PC-3 (cell line): ENCODE measurements around the gene SLC43A1. TPM values are rescaled to one million over a fixed set of nuclear protein-coding genes. Genes with fewer than 3 reads are reported as not detected.

Source experiments
- ATAC-seq: fragments of 200-7000 bp; cut with Tn5 transposase; 2 replicates; pipeline ENCODE4 v1.9.1; 2020; ENCODE audit warnings: mild to moderate bottlenecking, moderate library complexity
- BruUV-seq: library from RNA; stranded (reverse); fragments of 400-500 nt; replicated peaks from 2 replicates; lab custom pipeline; 2021; lab: Mats Ljungman, UMichigan
- CTCF ChIA-PET: fragments of 300-600 bp; sonication (Branson Sonifier 250); formaldehyde crosslinking; loops from one replicate; lab custom pipeline; 2022; ENCODE audit warnings: antibody characterized with exemption; lab: Charles Lee
- POLR2A ChIA-PET: fragments of 300-600 bp; sonication (Branson Sonifier 250); formaldehyde crosslinking; loops from one replicate; lab custom pipeline; 2022; ENCODE audit warnings: antibody characterized with exemption; ENCODE audit not compliant: unreplicated experiment; lab: Charles Lee
- DNase-seq: peaks from one replicate; pipeline ENCODE4 v3.0.0-alpha.2; 2015
- H2AFZ ChIP-seq: fragments of 300-600 bp; sonication (generic); 2 replicates; pipeline ENCODE4 v1.6.0; 2016; ENCODE audit warnings: antibody characterized with exemption, low read length
- H3F3A ChIP-seq: fragments of 300-600 bp; sonication (generic); one replicate; pipeline ENCODE4 v1.6.0; 2017; ENCODE audit warnings: antibody characterized with exemption, low read length, control low read depth, mild to moderate bottlenecking; ENCODE audit not compliant: unreplicated experiment
- H3K27ac ChIP-seq: fragments of 300-600 bp; sonication (generic); 2 replicates; pipeline ENCODE4 v1.5.1; 2016; ENCODE audit warnings: mild to moderate bottlenecking, low read length
- H3K27me3 ChIP-seq: fragments of 300-600 bp; sonication (generic); 2 replicates; pipeline ENCODE4 v1.6.1; 2016; ENCODE audit warnings: low read length, mixed read lengths
- H3K36me3 ChIP-seq: fragments of 300-600 bp; sonication (generic); 2 replicates; pipeline ENCODE4 v1.6.1; 2016; ENCODE audit warnings: low read depth, mixed run types, low read length, mixed read lengths
- H3K4me1 ChIP-seq: fragments of 300-600 bp; sonication (generic); 2 replicates; pipeline ENCODE4 v1.5.1; 2016; ENCODE audit warnings: low read length; ENCODE audit not compliant: insufficient read depth
- H3K4me2 ChIP-seq: fragments of 300-600 bp; sonication (generic); 2 replicates; pipeline ENCODE4 v1.6.0; 2016; ENCODE audit warnings: low read length
- H3K4me3 ChIP-seq: fragments of 300-600 bp; sonication (generic); 2 replicates; pipeline ENCODE4 v1.5.1; 2016; ENCODE audit warnings: mild to moderate bottlenecking, low read length, mixed read lengths
- H3K79me2 ChIP-seq: fragments of 300-600 bp; sonication (generic); 2 replicates; pipeline ENCODE4 v1.6.1; 2017; ENCODE audit warnings: low read length, mixed read lengths
- H3K9ac ChIP-seq: fragments of 300-600 bp; sonication (generic); 2 replicates; pipeline ENCODE4 v1.6.0; 2016; ENCODE audit warnings: mild to moderate bottlenecking, low read length
- H3K9me2 ChIP-seq: fragments of 300-600 bp; sonication (generic); replicated peaks from 2 replicates; pipeline ENCODE4 v1.6.1; 2016; ENCODE audit warnings: mixed run types, low read length, mixed read lengths
- H3K9me3 ChIP-seq: fragments of 300-600 bp; sonication (generic); 2 replicates; pipeline ENCODE4 v1.6.1; 2016; ENCODE audit warnings: low read length, mixed read lengths
- H4K20me1 ChIP-seq: fragments of 300-600 bp; sonication (generic); 2 replicates; pipeline ENCODE4 v1.6.1; 2016; ENCODE audit warnings: low read length, mixed read lengths
- CTCF ChIP-seq: fragments of 300-600 bp; sonication (generic); conservative IDR thresholded peaks from 2 replicates; pipeline ENCODE4 v1.5.1; 2017; ENCODE audit warnings: antibody characterized with exemption, low read depth, mild to moderate bottlenecking, low read length
- EZH2 ChIP-seq: fragments of 300-600 bp; sonication (generic); IDR thresholded peaks from one replicate; pipeline ENCODE4 v1.6.1; 2017; ENCODE audit warnings: antibody characterized with exemption, mild to moderate bottlenecking, low read length; ENCODE audit not compliant: unreplicated experiment
- EZH2phosphoT487 ChIP-seq: fragments of 300-600 bp; sonication (generic); IDR thresholded peaks from 2 replicates; pipeline ENCODE4 v1.6.1; 2018; ENCODE audit warnings: mild to moderate bottlenecking, antibody characterized with exemption, low read length, borderline replicate concordance
- intact Hi-C: fragments of 100-400 bp; cut with micrococcal nuclease; formaldehyde crosslinking; loops from 2 replicates; pipeline ENCODE4 v1.9.0; 2023
- total RNA-seq: library from RNA; depleted of rRNA; stranded (reverse); fragments of >200 nt; gene quantifications from 2 replicates; pipeline ENCODE4 v1.2.3, GENCODE V29; 2014

SLC43A1 gene
- total RNA-seq, 1 experiment from 2014 or later = 12.4 TPM

- Histone ChIP-seq H3K4me2 (peak overlapping the region; percentile 90), H3K27ac (peak overlapping the region; percentile 14; the same call in 1 of the 2 replicates), H3K9ac (peak overlapping the region; percentile 90), H3K79me2 (peaks cover 25% of the 10 kb centered on the region), H3K9me3 (no peaks in the 10 kb centered on the region), H3K4me1 (peaks cover 11% of the 10 kb centered on the region; the same call in 1 of the 2 replicates), H3F3A (no peaks in the 10 kb centered on the region), H3K4me3 (peak overlapping the region; percentile 83), H2AFZ (peak overlapping the region; percentile 70), H4K20me1 (no peaks in the 10 kb centered on the region), H3K36me3 (peaks cover 6% of the 10 kb centered on the region; the same call in 1 of the 2 replicates), H3K27me3 (no peaks in the 10 kb centered on the region), H3K9me2 (no peaks in the 10 kb centered on the region)
- no peak for DNase-seq
- TSS peak; percentile 79 for BruUV-seq
- TF ChIP-seq CTCF (no peak), EZH2phosphoT487 (no peak), EZH2 (no peak)
- ChIA-PET POLR2A (no interaction called here), CTCF (no interaction called here)
- intact Hi-C loops = loop anchor here (1.0 kb wide), 2 partner anchors 111 to 182 kb away; partner anchors contain the start of genes MED19 and TMX2
- ATAC-seq = peak; percentile 15
These were observed 14.7 kb upstream of the SLC43A1 start for GRCh38 chr11:57530215-57530595.

- Histone ChIP-seq H3K4me1 (peaks cover 11% of the 10 kb centered on the region; the same call in 1 of the 2 replicates), H3K9me2 (no peaks in the 10 kb centered on the region), H3K9ac (no peak overlapping the region), H3K36me3 (peaks cover 12% of the 10 kb centered on the region; the same call in 1 of the 2 replicates), H3K9me3 (no peaks in the 10 kb centered on the region), H3K27ac (no peak overlapping the region), H4K20me1 (no peaks in the 10 kb centered on the region), H3K4me2 (peak overlapping the region; percentile 90), H3F3A (no peaks in the 10 kb centered on the region), H3K4me3 (peak overlapping the region; percentile 83), H3K27me3 (no peaks in the 10 kb centered on the region), H3K79me2 (peaks cover 25% of the 10 kb centered on the region), H2AFZ (no peak overlapping the region)
- no peak for DNase-seq
- ChIA-PET CTCF (interaction anchor here (0.6 kb wide), 1 partner anchor 8 kb away, joined by 3 read pairs; no protein-coding TSS in a partner anchor), POLR2A (interaction anchor here (0.6 kb wide), 1 partner anchor 126 kb away, joined by 11 read pairs; no protein-coding TSS in a partner anchor)
- intact Hi-C loops = loop anchor here (5.0 kb wide), 1 partner anchor 52 kb away; no protein-coding TSS in a partner anchor
- BruUV-seq = no TSS peak
- no peak for ATAC-seq
- TF ChIP-seq EZH2 (no peak), CTCF (no peak), EZH2phosphoT487 (no peak)
These were observed 13.5 kb upstream of the SLC43A1 start for GRCh38 chr11:57529012-57529411.
